SK-N-SH treated with all-trans-retinoic acid at 6 μM for 48 hours (cell line): Measurements from ENCODE around the gene COL21A1.

Experiments used
- ATAC-seq: fragments of 200-7000 bp; cut with Tn5 transposase; 3 replicates; pipeline ENCODE4 v1.9.1; 2020; ENCODE audit warnings: mild to moderate bottlenecking, moderate library complexity
- ARNTL ChIP-seq: fragments of 450-650 bp; formaldehyde crosslinking; IDR thresholded peaks from 2 replicates; pipeline ENCODE4 v1.5.0; 2020; ENCODE audit warnings: low read depth, mild to moderate bottlenecking, moderate library complexity, borderline replicate concordance
- BACH2 ChIP-seq: fragments of 250-450 bp; sonication (Bioruptor Pico); IDR thresholded peaks from 2 replicates; pipeline ENCODE4 v1.9.0; 2021; ENCODE audit warnings: mild to moderate bottlenecking, borderline replicate concordance
- CREB5 ChIP-seq: fragments of 250-450 bp; sonication (Bioruptor Pico); IDR thresholded peaks from 2 replicates; pipeline ENCODE4 v1.5.1; 2020; ENCODE audit warnings: low read depth, mild to moderate bottlenecking, moderate library complexity
- CSDC2 ChIP-seq: fragments of 250-450 bp; sonication (Bioruptor Pico); IDR thresholded peaks from 2 replicates; pipeline ENCODE4 v1.5.0; 2020; ENCODE audit warnings: mild to moderate bottlenecking, moderate library complexity
- CSRNP3 ChIP-seq: fragments of 250-450 bp; sonication (Bioruptor Pico); IDR thresholded peaks from 2 replicates; pipeline ENCODE4 v1.5.1; 2021; ENCODE audit warnings: mild to moderate bottlenecking, moderate library complexity
- ESRRG ChIP-seq: fragments of 250-450 bp; sonication (Bioruptor Pico); IDR thresholded peaks from 2 replicates; pipeline ENCODE4 v1.6.1; 2021; ENCODE audit warnings: mild to moderate bottlenecking
- GLIS3 ChIP-seq: fragments of 250-450 bp; sonication (Bioruptor Pico); IDR thresholded peaks from 2 replicates; pipeline ENCODE4 v1.5.0; 2020; ENCODE audit warnings: mild to moderate bottlenecking, moderate library complexity
- OSR1 ChIP-seq: fragments of 250-450 bp; sonication (Bioruptor Pico); IDR thresholded peaks from 2 replicates; pipeline ENCODE4 v1.8.0; 2022; ENCODE audit warnings: moderate library complexity, mild to moderate bottlenecking, inconsistent platforms
- PATZ1 ChIP-seq: fragments of 250-450 bp; sonication (Bioruptor Pico); IDR thresholded peaks from 2 replicates; pipeline ENCODE4 v1.8.0; 2020; ENCODE audit warnings: mild to moderate bottlenecking, moderate library complexity, borderline replicate concordance
- POU6F1 ChIP-seq: fragments of 250-450 bp; sonication (Bioruptor Pico); IDR thresholded peaks from 2 replicates; pipeline ENCODE4 v1.8.0; 2021; ENCODE audit warnings: low read depth, mild to moderate bottlenecking, moderate library complexity, borderline replicate concordance
- PPARA ChIP-seq: fragments of 250-450 bp; sonication (Bioruptor Pico); IDR thresholded peaks from 2 replicates; pipeline ENCODE4 v1.5.0; 2020; ENCODE audit warnings: mild to moderate bottlenecking, borderline replicate concordance
- RARB ChIP-seq: fragments of 250-450 bp; sonication (Bioruptor Pico); IDR thresholded peaks from 2 replicates; pipeline ENCODE4 v1.8.0; 2021; ENCODE audit warnings: mild to moderate bottlenecking, moderate library complexity
- SNAI2 ChIP-seq: fragments of 250-450 bp; sonication (Bioruptor Pico); IDR thresholded peaks from 2 replicates; pipeline ENCODE4 v1.5.0; 2020; ENCODE audit warnings: mild to moderate bottlenecking, moderate library complexity
- TCF4 ChIP-seq: fragments of 250-450 bp; sonication (Bioruptor Pico); IDR thresholded peaks from 2 replicates; pipeline ENCODE4 v1.8.0; 2021; ENCODE audit warnings: mild to moderate bottlenecking, moderate library complexity, borderline replicate concordance
- TOX ChIP-seq: fragments of 250-450 bp; sonication (Bioruptor Pico); IDR thresholded peaks from 2 replicates; pipeline ENCODE4 v1.8.0; 2021; ENCODE audit warnings: mild to moderate bottlenecking, moderate library complexity, borderline replicate concordance
- TSHZ2 ChIP-seq: fragments of 250-450 bp; sonication (Bioruptor Pico); IDR thresholded peaks from 2 replicates; pipeline ENCODE4 v1.5.0; 2020; ENCODE audit warnings: mild to moderate bottlenecking, moderate library complexity
- ZC3H10 ChIP-seq: fragments of 250-450 bp; sonication (Bioruptor Pico); IDR thresholded peaks from 2 replicates; pipeline ENCODE4 v1.5.1; 2021; ENCODE audit warnings: mild to moderate bottlenecking, moderate library complexity
- ZFP3 ChIP-seq: fragments of 250-450 bp; sonication (Bioruptor Pico); IDR thresholded peaks from 2 replicates; pipeline ENCODE4 v1.5.0; 2020; ENCODE audit warnings: mild to moderate bottlenecking, moderate library complexity
- ZFP30 ChIP-seq: fragments of 450-650 bp; formaldehyde crosslinking; IDR thresholded peaks from 2 replicates; pipeline ENCODE4 v1.5.0; 2022; ENCODE audit warnings: mild to moderate bottlenecking, moderate library complexity
- ZNF565 ChIP-seq: fragments of 450-650 bp; formaldehyde crosslinking; conservative IDR thresholded peaks from 2 replicates; pipeline ENCODE4 v1.5.0; 2020; ENCODE audit warnings: low read depth, mild to moderate bottlenecking, moderate library complexity

COL21A1 gene

GRCh38 chr6:56144538-56145324 lies 102.6 kb downstream of the COL21A1 start:
- ATAC-seq = peak; percentile 76
- TF ChIP-seq ESRRG (CRISPR knock-in tag) (no peak), GLIS3 (CRISPR knock-in tag) (no peak), TCF4 (CRISPR knock-in tag) (no peak), BACH2 (CRISPR knock-in tag) (no peak), OSR1 (no peak), ZFP30 (CRISPR knock-in tag) (no peak), TOX (CRISPR knock-in tag) (no peak), PATZ1 (CRISPR knock-in tag) (no peak)

GRCh38 chr6:56143796-56144195 lies 103.6 kb downstream of the COL21A1 start:
- no peak for ATAC-seq
- TF ChIP-seq ZFP3 = no peak
- no peak for TF ChIP-seq CSRNP3 (CRISPR knock-in tag)
- TF ChIP-seq TSHZ2 (CRISPR knock-in tag) = no peak
- no peak for TF ChIP-seq CREB5 (CRISPR knock-in tag)
- no peak for TF ChIP-seq TCF4 (CRISPR knock-in tag)
- no peak for TF ChIP-seq CSDC2 (CRISPR knock-in tag)
- no peak for TF ChIP-seq SNAI2 (CRISPR knock-in tag)
- no peak for TF ChIP-seq PPARA (CRISPR knock-in tag)
- no peak for TF ChIP-seq TOX (CRISPR knock-in tag)
- no peak for TF ChIP-seq POU6F1
- no peak for TF ChIP-seq BACH2 (CRISPR knock-in tag)
- TF ChIP-seq OSR1 = no peak
- TF ChIP-seq ESRRG (CRISPR knock-in tag) = no peak
- TF ChIP-seq ZC3H10 (CRISPR knock-in tag) = no peak
- no peak for TF ChIP-seq ZFP30 (CRISPR knock-in tag)
- no peak for TF ChIP-seq ZNF565 (CRISPR knock-in tag)
- TF ChIP-seq, all 23 proteins: peak for 0

GRCh38 chr6:56140090-56140489 lies 107.3 kb downstream of the COL21A1 start:
- no peak for ATAC-seq
- TF ChIP-seq RARB (CRISPR knock-in tag) (no peak), POU6F1 (no peak), PPARA (CRISPR knock-in tag) (no peak), ARNTL (CRISPR knock-in tag) (no peak), ESRRG (CRISPR knock-in tag) (no peak), ZNF565 (CRISPR knock-in tag) (no peak), SNAI2 (CRISPR knock-in tag) (no peak), TCF4 (CRISPR knock-in tag) (no peak), PATZ1 (CRISPR knock-in tag) (no peak)
